GM12878 (cell line): ENCODE data around the gene XPC.

Source experiments
- CREB1 ChIP-seq: IDR thresholded peaks from 2 replicates; pipeline ENCODE4 v1.6.1; 2012; ENCODE audit warnings: low read depth, mild to moderate bottlenecking, inconsistent platforms
- CTCF ChIP-seq, 3 experiments: IDR thresholded peaks in 2 of 3; conservative IDR thresholded peaks in 1 of 3; 2 replicates each; pipeline ENCODE4 v1.5.1; 2011; ENCODE audit warnings: low read depth in 3 of 3, low read length in 3 of 3, mild to moderate bottlenecking in 3 of 3, control low read depth in 2 of 3, moderate library complexity in 2 of 3, inconsistent platforms in 1 of 3, mixed read lengths in 1 of 3; ENCODE audit not compliant: control insufficient read depth in 2 of 3, insufficient read depth in 1 of 3; ENCODE audit errors: extremely low read depth in 1 of 3
- POLR2A ChIP-seq: IDR thresholded peaks from 2 replicates; pipeline ENCODE4 v1.6.1; 2011; ENCODE audit warnings: low read depth, mild to moderate bottlenecking, low read length
- SREBF1 ChIP-seq: IDR thresholded peaks from 2 replicates; pipeline ENCODE4 v1.6.1; 2012; ENCODE audit warnings: mild to moderate bottlenecking, low read length
- TARDBP ChIP-seq: IDR thresholded peaks from 2 replicates; pipeline ENCODE4 v1.6.1; 2016; ENCODE audit warnings: borderline replicate concordance

GRCh38 chr3:14179114-14179465, 689 bp upstream of the XPC start:
- no peak for TF ChIP-seq CREB1
- no peak for TF ChIP-seq CTCF (IDR thresholded peaks at IDR 0.05 in 2 of 3, conservative IDR thresholded peaks at IDR 0.05 in 1 of 3; ENCODE audit: control insufficient read depth in 2 of 3, extremely low read depth in 1 of 3, insufficient read depth in 1 of 3, low read depth in 3 of 3, low read length in 3 of 3)
- TF ChIP-seq SREBF1: no peak
- TF ChIP-seq POLR2A: no peak
- no peak for TF ChIP-seq TARDBP
